HG02642 (cell line): ENCODE measurements around the gene CDKAL1.

Experiments used
- ATAC-seq: cut with Tn5 transposase; IDR thresholded peaks from one replicate; pipeline ENCODE4 v1.9.1; 2021; ENCODE audit warnings: mild to moderate bottlenecking; ENCODE audit not compliant: unreplicated experiment, poor library complexity

Gene CDKAL1

DNA sequence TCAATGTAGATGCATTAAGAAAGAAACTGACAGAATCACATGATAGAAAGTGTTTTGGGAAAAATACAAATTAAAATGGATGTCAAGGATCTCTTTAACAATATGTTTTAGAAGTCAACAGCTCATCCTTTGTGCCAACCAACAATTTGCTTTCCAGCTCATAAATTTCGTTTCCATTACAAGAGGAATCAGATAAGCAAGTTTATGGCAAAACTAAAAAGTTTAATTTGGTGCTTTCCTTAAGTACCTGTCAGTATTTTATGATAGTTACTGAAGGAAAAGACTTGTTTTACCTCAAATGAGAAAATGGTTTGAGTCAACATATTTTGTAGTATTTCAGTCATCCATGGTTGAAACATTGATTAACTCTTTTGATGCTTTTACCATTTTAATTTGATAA, 130.0 kb downstream of the CDKAL1 start:
- no peak for ATAC-seq

- ATAC-seq = no peak
Measured at GRCh38 chr6:20665290-20665689, 131.0 kb downstream of the CDKAL1 start.

GRCh38 chr6:20669571-20670314, 135.5 kb downstream of the CDKAL1 start:
- ATAC-seq = peak; percentile 83

GRCh38 chr6:20670750-20671149, 136.5 kb downstream of the CDKAL1 start:
- ATAC-seq = no peak

- ATAC-seq = no peak
Measured at GRCh38 chr6:20672038-20672437, 137.8 kb downstream of the CDKAL1 start.

DNA sequence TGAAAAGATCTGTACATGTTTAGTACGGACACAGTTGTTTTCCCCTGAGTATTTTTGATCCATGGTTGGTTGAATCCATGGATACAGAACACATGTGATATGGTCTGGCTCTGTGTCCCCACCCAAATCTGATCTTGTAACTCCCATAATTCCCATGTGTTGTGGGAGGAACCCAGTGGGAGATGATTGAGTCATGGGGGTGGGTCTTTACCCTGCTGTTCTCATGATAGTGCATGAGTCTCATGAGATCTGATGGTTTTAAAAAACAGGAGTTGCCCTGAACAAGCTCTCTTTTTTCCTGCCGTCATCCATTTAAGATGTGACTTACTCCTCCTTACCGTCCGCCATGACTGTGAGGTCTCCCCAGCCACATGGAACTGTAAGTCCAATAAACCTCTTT, 139.2 kb downstream of the CDKAL1 start:
- no peak for ATAC-seq

GRCh38 chr6:20674664-20675063, 140.4 kb downstream of the CDKAL1 start:
- no peak for ATAC-seq

DNA sequence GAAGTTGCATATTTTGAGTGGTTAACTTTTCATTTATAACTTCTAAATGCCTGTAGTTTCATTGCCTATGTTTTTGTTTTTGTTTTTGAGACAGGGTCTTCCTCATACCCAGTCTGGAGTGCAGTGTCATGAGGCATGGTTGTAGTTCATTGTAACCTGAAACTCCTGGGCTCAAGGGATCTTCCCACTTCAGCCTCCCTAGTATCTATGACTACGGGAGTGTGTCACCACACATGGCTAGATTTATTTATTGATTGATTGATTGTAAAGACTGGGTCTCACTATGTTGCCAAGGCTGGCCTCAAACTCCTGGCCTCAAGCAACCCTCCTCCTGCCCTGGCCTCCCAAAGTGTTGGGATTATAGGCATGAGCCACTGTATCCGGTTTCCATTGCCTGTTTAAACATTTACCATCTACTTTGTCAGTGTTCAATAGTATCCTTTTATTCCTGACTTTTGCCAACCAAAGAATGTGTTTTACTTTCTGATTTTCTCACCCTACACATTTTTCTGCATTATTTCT, 144.6 kb downstream of the CDKAL1 start:
- ATAC-seq = no peak

GRCh38 chr6:20680697-20681165, 146.5 kb downstream of the CDKAL1 start:
- ATAC-seq = peak; percentile 65

DNA sequence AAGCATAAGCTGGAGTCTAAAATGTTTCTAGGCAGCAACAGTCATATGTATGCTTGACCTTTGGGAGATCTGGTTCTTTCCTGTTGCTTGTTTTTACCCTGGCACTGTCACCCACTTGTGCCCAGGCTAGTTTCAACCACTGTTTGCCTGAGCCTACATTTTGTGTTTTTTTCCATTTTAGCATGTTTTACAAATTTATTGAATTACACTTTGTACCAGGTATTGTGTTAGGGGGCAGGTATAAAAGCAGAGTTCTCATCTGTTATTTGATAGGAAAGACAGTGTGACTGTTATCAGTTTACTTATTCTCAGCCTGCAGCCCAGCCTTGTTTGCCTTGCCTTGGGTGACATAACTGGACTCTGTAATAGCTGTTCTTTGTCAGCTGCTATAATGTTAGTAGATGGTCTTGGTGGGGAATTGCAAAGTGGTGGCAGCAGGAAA, 147.0 kb downstream of the CDKAL1 start:
- ATAC-seq = peak; percentile 31

DNA sequence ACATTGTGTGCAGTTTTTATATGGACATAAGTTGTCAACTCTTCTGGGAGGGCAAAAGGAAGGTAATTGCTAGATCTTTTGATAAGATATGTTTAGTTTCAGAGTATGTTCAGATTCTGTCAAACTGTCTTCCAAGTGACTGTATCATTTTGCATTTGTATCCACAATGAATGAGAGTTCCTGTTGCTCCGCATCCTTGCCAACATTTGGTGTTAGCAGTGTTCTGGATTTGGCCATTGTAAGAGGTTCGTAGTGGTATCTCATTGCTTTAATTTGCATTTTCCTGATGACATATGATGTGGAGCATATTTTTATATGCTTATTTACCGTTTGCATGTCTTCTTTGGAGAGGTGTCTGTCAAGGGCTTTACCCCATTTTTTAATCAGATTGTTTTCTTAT, 150.2 kb downstream of the CDKAL1 start:
- no peak for ATAC-seq

GRCh38 chr6:20686142-20686541, 151.9 kb downstream of the CDKAL1 start:
- ATAC-seq = no peak

DNA sequence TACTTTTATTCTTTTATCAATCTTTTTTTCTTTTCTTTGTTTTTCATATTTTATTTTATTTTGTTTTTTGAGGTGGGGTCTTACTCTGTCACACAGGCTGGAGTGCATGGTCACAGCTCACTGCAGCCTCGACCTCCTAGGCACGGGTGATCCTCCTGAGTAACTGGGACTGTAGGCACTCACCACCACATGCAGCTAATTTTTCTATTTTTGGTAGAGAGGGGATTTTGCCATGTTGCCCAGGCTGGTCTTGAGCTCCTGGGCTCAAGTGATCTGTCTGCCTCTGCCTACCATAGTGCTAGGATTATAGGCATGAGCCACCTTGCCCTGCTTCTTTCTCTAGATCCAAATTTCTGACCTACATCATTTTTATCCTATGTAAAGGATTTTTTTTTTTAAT, 153.2 kb downstream of the CDKAL1 start:
- no peak for ATAC-seq

GRCh38 chr6:20688710-20689500, 154.6 kb downstream of the CDKAL1 start:
- peak; percentile 90 for ATAC-seq

DNA sequence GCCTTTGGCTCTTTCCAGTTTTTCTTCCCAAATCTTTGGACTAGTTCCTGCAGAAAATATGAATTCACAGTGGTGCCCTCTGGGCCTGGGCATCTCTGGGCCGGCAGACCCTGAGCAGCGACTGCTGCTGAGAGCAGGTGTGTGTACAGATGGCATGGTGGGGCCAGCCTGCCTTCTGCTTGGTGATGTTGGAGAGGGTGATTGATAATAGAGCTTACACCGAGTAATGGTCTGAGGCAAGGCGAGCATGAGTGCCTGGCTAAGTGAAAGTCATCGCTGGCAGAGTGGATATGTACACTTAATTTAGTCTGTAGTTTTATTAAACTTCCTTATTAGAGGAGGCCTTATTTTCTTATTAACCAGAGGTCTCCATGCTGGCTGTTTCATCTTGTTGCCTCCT, 156.9 kb downstream of the CDKAL1 start:
- ATAC-seq = no peak

DNA sequence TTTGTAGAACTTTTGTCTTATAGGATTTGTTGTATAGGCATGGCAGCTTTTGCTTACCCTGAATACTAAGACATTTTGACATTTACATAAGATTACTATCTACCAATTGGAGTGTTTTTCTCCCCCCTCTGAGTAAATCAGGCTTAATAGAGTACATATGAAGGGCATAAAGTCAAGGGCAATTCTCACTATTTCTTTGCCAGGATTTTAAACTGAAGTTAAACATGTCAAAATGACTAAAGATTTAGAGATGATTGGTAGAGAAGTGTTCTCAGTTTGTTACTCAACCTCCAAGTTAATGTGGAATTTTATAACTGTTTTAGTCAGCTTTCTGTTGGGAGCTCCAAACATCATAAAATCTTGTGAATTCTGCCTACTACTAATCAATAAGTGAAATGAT, 157.8 kb downstream of the CDKAL1 start:
- no peak for ATAC-seq

DNA sequence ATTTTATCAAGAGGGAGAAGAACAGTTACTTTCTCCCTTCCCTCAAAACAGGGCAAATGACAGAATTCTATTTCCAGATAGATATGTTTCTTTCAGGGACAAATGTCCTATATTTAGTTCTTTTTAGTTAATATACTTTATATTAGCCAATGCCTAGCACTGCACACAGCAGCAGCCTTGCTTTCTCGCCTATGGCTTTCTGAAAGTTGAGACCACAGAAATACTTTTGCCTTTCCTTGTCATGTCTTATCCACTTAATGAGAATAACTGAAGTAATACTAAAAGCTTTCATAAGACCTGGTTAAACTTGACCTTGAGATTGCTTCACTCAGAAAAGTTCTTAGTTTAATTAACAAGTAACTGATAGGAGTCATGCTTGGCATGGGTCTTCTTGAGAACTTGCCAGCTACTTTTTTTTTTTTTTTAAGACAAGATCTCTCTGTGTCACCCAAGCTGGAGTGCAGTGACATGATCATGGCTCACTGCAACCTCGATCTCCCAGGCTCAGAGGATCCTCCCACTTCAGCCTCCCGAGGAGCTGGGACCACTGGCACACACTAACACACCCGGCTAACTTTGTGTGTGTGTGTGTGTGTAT, 159.3 kb downstream of the CDKAL1 start:
- no peak for ATAC-seq

DNA sequence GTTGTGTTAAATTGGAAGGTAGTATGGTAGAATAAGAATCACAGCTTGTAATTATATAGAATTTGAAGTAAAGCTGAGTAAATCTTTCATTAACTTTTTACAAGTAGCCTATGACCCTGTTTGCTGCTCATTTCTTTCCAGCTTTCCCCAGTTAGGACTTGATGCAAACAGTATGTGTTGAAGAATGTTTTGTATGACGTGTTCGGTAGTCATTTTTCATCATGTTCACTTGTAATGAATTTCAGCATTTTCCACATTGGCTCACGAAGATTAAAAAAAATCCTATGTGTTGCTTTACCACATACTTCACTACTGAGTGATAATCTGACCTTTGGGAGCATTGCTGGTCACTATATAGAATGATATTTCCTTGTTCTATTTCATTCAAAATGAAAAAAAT, 162.4 kb downstream of the CDKAL1 start:
- no peak for ATAC-seq

GRCh38 chr6:20698675-20699074, 164.4 kb downstream of the CDKAL1 start:
- no peak for ATAC-seq

- ATAC-seq = no peak
Measured at GRCh38 chr6:20699402-20699801, 165.1 kb downstream of the CDKAL1 start.

DNA sequence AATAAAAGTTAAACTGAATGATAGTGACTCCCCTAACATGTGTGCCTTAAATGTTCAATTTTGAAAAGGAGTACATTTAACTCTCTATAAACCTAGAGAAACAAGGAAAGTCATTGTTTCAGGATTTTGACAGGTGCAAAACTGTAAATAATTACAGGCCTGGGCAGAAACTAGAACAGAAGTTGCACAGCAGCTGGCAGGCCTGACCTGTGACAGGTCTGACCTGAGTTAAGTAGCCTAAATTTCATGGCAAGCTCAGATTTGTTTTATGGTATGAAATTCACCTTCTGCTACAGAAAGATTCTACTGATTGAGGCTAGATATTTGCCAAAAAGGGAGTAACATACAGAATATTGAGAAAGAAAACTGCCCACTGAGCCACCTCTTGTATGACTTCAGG, 166.1 kb downstream of the CDKAL1 start:
- ATAC-seq = peak; percentile 62
